Progenitor cell of endocrine pancreas (in vitro differentiated cells): ENCODE results near the gene HNRNPA0. TPM values are rescaled to one million over a fixed set of nuclear protein-coding genes. Genes with fewer than 3 reads are reported as not detected.

Experiments used
- DNase-seq: peaks from one replicate; pipeline ENCODE4 v3.0.0; 2021; ENCODE audit warnings: low spot score; ENCODE audit not compliant: unreplicated experiment
- H3K27ac Mint-ChIP-seq: 2 replicates; pipeline ENCODE4 v1.8.0; 2021; ENCODE audit warnings: mild to moderate bottlenecking, moderate library complexity, mixed read lengths
- H3K27me3 Mint-ChIP-seq: 2 replicates; pipeline ENCODE4 v1.8.0; 2021; ENCODE audit warnings: mixed read lengths
- H3K36me3 Mint-ChIP-seq: 2 replicates; pipeline ENCODE4 v1.8.0; 2022; ENCODE audit warnings: mixed read lengths; ENCODE audit not compliant: insufficient read depth
- H3K4me1 Mint-ChIP-seq: 2 replicates; pipeline ENCODE4 v1.8.0; 2021; ENCODE audit warnings: low read depth, mixed read lengths
- H3K4me3 Mint-ChIP-seq: 2 replicates; pipeline ENCODE4 v1.8.0; 2021; ENCODE audit warnings: low read depth, mild to moderate bottlenecking, moderate library complexity, mixed read lengths
- H3K9me3 Mint-ChIP-seq: 2 replicates; pipeline ENCODE4 v1.8.0; 2021; ENCODE audit warnings: low read depth, mixed read lengths
- total RNA-seq: library from RNA; stranded (reverse); gene quantifications from 2 replicates; pipeline ENCODE4 v1.2.1, GENCODE V29; 2021
- TF ChIP-seq, protein P1 (sequence below): fragments of 200-600 bp; sonication (generic); IDR thresholded peaks from one replicate; pipeline ENCODE4 v1.5.0; 2021; ENCODE audit warnings: antibody characterized with exemption, mild to moderate bottlenecking; ENCODE audit not compliant: unreplicated experiment

Gene HNRNPA0
- total RNA-seq, 1 donor from 2014 or later = 82.6 TPM

- H3K36me3 Mint-ChIP-seq = no peaks in the 10 kb centered on the region
- no peaks in the 10 kb centered on the region for H3K9me3 Mint-ChIP-seq
- TF ChIP-seq, protein P1, sequence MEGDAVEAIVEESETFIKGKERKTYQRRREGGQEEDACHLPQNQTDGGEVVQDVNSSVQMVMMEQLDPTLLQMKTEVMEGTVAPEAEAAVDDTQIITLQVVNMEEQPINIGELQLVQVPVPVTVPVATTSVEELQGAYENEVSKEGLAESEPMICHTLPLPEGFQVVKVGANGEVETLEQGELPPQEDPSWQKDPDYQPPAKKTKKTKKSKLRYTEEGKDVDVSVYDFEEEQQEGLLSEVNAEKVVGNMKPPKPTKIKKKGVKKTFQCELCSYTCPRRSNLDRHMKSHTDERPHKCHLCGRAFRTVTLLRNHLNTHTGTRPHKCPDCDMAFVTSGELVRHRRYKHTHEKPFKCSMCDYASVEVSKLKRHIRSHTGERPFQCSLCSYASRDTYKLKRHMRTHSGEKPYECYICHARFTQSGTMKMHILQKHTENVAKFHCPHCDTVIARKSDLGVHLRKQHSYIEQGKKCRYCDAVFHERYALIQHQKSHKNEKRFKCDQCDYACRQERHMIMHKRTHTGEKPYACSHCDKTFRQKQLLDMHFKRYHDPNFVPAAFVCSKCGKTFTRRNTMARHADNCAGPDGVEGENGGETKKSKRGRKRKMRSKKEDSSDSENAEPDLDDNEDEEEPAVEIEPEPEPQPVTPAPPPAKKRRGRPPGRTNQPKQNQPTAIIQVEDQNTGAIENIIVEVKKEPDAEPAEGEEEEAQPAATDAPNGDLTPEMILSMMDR = no peak
- H3K4me1 Mint-ChIP-seq = peaks cover 20% of the 10 kb centered on the region
- no peak overlapping the region for H3K4me3 Mint-ChIP-seq
- DNase-seq = no peak
- H3K27ac Mint-ChIP-seq = peak overlapping the region; percentile 93
- H3K27me3 Mint-ChIP-seq = no peaks in the 10 kb centered on the region
Observed at GRCh38 chr5:137741718-137742117, 12.4 kb downstream of the HNRNPA0 start.

GRCh38 chr5:137739737-137740136, 14.4 kb downstream of the HNRNPA0 start:
- Mint-ChIP-seq H3K4me1 (peaks cover 20% of the 10 kb centered on the region), H3K4me3 (no peak overlapping the region), H3K9me3 (no peaks in the 10 kb centered on the region), H3K27me3 (no peaks in the 10 kb centered on the region), H3K27ac (no peak overlapping the region), H3K36me3 (no peaks in the 10 kb centered on the region)
- TF ChIP-seq, protein P1 = no peak
- DNase-seq = no peak

DNA sequence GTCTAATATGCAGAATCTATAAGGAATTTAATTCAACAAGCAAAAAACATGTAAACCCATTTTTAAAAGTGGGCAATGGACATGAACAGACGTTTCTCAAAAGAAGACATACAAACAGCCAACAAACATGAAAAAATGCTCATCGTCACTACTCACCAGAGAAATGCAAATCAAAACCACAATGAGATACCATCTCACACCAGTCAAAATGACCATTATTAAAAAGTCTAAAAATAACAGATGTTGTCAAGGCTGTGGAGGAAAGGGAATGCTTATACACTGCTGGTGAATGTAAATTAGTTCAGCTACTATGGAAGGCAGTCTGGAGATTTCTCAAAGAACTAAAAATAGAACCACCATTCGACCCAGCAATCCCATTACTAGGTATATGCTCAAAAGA, 15.2 kb downstream of the HNRNPA0 start:
- H3K27ac Mint-ChIP-seq = no peak overlapping the region
- TF ChIP-seq, protein P1 = no peak
- H3K27me3 Mint-ChIP-seq = no peaks in the 10 kb centered on the region
- H3K36me3 Mint-ChIP-seq = no peaks in the 10 kb centered on the region
- H3K4me3 Mint-ChIP-seq = no peak overlapping the region
- DNase-seq = no peak
- H3K9me3 Mint-ChIP-seq = no peaks in the 10 kb centered on the region
- peaks cover 20% of the 10 kb centered on the region for H3K4me1 Mint-ChIP-seq

DNA sequence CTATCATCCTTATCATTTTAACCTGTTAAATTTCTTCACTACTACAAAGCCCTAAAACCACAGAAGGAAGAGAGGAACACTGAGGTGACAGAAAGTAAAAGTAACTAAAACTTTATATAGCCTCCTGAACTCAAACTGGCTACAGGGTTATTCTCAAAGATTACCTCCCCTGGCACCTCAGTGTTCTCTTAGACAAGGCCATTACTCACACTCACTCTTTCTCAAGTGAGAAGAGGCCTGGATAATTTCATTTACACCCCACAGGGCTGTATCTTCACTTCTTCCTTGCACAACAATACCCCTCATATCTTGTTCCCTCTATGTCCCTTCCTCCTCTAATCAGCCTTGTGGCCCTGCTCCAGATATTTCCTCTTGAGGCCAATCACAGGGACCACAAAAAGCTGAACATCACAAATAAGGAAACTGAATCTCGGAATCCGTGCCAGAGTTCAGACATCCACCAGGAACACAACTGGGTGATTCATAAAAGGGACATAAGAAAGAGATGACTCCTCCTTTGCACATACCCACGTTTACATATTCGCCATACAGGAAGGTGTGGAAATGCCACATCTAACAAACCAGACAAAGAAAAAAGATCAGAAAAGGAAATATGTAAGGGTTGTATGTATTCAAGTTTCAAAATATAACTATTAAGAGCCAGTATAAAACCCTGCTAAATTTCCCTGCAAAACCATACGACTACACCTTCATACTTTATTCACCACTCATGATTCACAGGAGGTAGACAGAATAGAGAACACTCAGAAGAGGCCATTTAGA, 16.6 kb downstream of the HNRNPA0 start:
- no peak for DNase-seq
- no peak overlapping the region for H3K4me3 Mint-ChIP-seq
- peaks cover 12% of the 10 kb centered on the region for H3K4me1 Mint-ChIP-seq
- TF ChIP-seq, protein P1 = no peak
- no peaks in the 10 kb centered on the region for H3K9me3 Mint-ChIP-seq
- H3K27ac Mint-ChIP-seq = no peak overlapping the region
- H3K36me3 Mint-ChIP-seq = no peaks in the 10 kb centered on the region
- H3K27me3 Mint-ChIP-seq = no peaks in the 10 kb centered on the region

DNA sequence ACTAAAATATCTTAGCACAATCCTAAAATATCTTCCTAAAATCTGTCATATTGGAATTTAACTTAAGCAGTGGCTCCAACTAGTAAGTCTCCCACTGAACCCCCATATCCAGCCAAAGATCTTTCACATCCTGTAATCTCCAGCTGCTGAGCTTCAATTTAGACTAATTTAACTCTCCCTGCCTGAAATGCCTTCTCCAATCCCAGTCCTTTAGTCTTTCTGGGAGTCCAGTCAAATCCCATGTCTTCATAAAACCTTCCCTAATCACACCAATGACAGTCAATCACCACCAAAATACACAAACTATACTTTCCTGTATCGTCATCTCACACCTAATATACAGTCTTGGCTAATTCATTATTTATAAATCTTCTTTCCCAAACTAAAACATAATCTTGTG, 17.7 kb downstream of the HNRNPA0 start:
- Mint-ChIP-seq H3K9me3 (no peaks in the 10 kb centered on the region), H3K27me3 (no peaks in the 10 kb centered on the region), H3K36me3 (no peaks in the 10 kb centered on the region), H3K4me3 (no peak overlapping the region), H3K27ac (no peak overlapping the region), H3K4me1 (peaks cover 5% of the 10 kb centered on the region)
- DNase-seq = no peak
- TF ChIP-seq, protein P1 = no peak
